ENCODE data around the gene PDE11A. TPM values are rescaled to one million over a fixed set of nuclear protein-coding genes. Genes with fewer than 3 reads are reported as not detected.

Gene PDE11A
- total RNA-seq, 1 donor from 2014 or later = 1.2 TPM

GRCh38 chr2:177649568-177650518 is 422.7 kb downstream of the PDE11A start:
- no peak for DNase-seq (ENCODE audit: low read depth)

GRCh38 chr2:177646791-177647190 is 425.8 kb downstream of the PDE11A start:
- H3K4me3 ChIP-seq (ENCODE audit: low read depth, low read length) = no peak overlapping the region
- TF ChIP-seq CTCF (conservative IDR thresholded peaks at IDR 0.05; ENCODE audit: low read depth, low read length) = no peak

More at GRCh38 chr2:177649568-177650518, 422.7 kb downstream of the PDE11A start:
- TF ChIP-seq CTCF (conservative IDR thresholded peaks at IDR 0.05; ENCODE audit: low read depth, low read length) = no peak
- H3K4me3 ChIP-seq (ENCODE audit: low read depth, low read length) = no peak overlapping the region

GRCh38 chr2:177646241-177646640 is 426.3 kb downstream of the PDE11A start:
- no peak overlapping the region for H3K4me3 ChIP-seq (ENCODE audit: low read depth, low read length)
- TF ChIP-seq CTCF (conservative IDR thresholded peaks at IDR 0.05; ENCODE audit: low read depth, low read length) = no peak
- no peak for DNase-seq (ENCODE audit: low read depth)

More at GRCh38 chr2:177646791-177647190, 425.8 kb downstream of the PDE11A start:
- DNase-seq (ENCODE audit: low read depth) = no peak

- H3K4me3 ChIP-seq (ENCODE audit: low read depth, low read length) = no peak overlapping the region
- no peak for TF ChIP-seq CTCF (conservative IDR thresholded peaks at IDR 0.05; ENCODE audit: low read depth, low read length)
- no peak for DNase-seq (ENCODE audit: low read depth)
These were observed 431.2 kb downstream of the PDE11A start for GRCh38 chr2:177641331-177641730.

GRCh38 chr2:177640423-177640822 is 432.2 kb downstream of the PDE11A start:
- no peak for TF ChIP-seq CTCF (conservative IDR thresholded peaks at IDR 0.05; ENCODE audit: low read depth, low read length)
- no peak for DNase-seq (ENCODE audit: low read depth)
- H3K4me3 ChIP-seq (ENCODE audit: low read depth, low read length) = no peak overlapping the region

- TF ChIP-seq CTCF (conservative IDR thresholded peaks at IDR 0.05; ENCODE audit: low read depth, low read length) = no peak
- no peak overlapping the region for H3K4me3 ChIP-seq (ENCODE audit: low read depth, low read length)
- no peak for DNase-seq (ENCODE audit: low read depth)
These were observed 433.2 kb downstream of the PDE11A start for GRCh38 chr2:177639262-177639914.

Measured in epithelial cell of proximal tubule (primary cell).